Measurements from ENCODE around the gene CCKAR. TPM values are rescaled to one million over a fixed set of nuclear protein-coding genes. Genes with fewer than 3 reads are reported as not detected.

The CCKAR gene
- total RNA-seq, 1 experiment from 2014 or later: not detected

DNA sequence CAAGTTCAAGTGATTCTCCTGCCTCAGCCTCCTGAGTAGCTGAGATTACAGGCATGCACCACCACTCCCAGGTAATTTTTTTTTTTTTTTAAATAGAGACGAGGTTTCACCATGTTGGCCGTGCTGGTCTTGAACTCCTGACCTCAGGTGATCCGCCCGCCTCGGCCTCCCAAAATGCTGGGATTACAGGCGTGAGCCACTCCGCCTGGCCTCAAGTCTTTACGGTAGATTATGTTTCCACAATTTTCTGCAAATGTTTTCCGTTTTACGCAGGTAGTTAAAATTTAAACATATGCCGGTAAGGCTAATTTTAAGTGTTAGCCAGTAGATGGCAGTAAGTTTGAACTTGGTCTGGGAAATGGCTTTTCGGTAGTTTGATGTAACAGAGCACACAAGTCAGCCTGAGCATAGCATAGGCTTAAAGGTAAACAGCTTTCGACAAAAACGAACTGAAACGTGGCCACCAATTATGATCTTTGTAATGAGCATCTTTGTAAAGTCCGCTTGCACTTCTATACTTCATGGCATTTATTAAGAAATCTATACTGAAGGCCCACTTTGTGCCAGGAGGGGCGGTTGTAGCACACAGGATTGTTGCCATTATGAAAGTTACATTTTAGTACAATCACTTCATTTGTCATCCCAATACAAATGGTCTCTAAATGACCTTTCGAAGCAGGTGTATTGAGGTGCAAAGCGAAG is 31.1 kb downstream of the CCKAR start:
- DNase-seq (ENCODE audit: low read depth): peak; percentile 73

DNA sequence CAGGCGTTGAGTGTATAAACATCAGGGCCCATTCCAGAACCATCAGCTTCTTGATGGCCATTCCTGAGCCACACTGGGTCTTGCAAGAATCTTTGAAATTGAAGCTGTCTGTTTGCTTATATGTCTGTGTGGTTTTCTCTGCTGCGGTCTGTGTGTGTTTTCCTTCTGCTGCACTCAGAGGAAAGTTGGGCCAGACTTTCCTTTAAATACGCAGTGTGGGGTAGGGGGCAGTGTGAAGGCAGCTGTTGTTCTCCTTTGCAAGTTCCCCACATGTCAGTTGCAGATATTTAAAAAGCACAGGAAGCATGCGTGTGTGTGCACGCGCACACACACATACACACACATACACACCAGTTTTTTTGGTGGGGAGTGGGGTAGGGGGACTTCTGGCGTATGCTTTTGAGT is 32.1 kb downstream of the CCKAR start:
- peak; percentile 57 for DNase-seq (ENCODE audit: low read depth)

- DNase-seq (ENCODE audit: low read depth): no peak
These were observed 32.9 kb downstream of the CCKAR start for GRCh38 chr4:26457412-26457811.

GRCh38 chr4:26455571-26455970 is 34.7 kb downstream of the CCKAR start:
- DNase-seq (ENCODE audit: low read depth): peak; percentile 81

DNA sequence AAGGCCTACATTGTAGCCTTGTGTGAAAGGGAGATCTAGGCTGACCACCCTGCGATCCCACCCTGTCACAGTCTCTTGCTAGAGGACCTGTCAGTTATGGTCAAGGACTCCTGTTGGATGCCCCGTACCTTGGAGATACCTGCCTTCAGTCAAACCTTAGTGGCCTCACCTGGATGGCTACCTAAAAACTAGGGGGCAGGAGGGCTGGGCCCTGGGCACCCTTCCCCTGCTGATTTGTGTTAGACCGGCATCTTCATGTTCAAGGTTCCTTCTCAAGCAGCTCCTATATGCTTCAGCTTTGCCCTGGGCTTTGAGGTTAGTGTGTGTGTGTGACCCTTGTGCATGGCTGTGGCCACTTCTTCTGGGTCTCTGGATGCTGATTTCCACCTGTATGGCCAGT is 35.3 kb downstream of the CCKAR start:
- no peak for DNase-seq (ENCODE audit: low read depth)

GRCh38 chr4:26452565-26453531 is 37.4 kb downstream of the CCKAR start:
- no peak for DNase-seq (ENCODE audit: low read depth)

- peak; percentile 20 for DNase-seq (ENCODE audit: low read depth)
These were observed 38.7 kb downstream of the CCKAR start for GRCh38 chr4:26451597-26451996.

- DNase-seq (ENCODE audit: low read depth): peak; percentile 29
These were observed 39.9 kb downstream of the CCKAR start for GRCh38 chr4:26450418-26450817.

DNA sequence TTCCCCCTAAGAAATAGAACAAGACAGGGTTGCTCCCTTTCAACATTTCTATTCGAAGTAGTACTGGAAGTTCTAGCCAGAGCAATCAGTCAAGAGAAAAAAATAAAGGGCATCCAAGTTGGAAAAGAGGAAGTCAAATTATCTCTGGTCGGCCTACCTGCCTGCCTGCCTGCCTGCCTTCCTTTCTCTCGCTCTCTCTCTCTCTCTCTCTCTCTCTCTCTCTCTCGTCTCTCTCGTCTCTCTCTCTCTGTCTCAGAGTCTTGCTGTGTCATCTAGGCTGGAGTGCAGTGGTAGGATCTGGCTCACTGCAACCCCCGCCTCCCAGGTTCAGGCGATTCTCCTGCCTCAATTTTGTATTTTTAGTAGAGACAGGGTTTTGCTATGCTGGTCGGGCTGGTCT is 42.9 kb downstream of the CCKAR start:
- no peak for DNase-seq (ENCODE audit: low read depth)

DNA sequence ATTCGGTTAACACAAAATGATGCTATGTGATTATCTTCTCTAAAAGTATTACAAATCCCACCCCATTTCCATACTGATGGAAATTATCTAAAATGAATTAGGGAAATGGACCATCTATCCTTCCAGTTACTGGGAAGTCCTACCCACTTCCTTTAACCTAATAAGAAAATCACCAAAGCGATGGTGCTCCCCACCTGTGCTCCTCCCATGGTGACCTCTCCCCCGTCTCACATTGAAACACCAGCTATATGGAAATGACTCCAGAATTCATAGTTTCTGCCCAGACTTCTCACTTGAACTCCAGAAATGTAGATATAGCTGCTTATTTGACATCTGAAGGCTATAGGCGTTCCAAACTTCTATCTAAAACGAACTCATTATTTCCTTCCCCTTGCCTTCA is 48.5 kb downstream of the CCKAR start:
- no peak for DNase-seq (ENCODE audit: low read depth)

GRCh38 chr4:26441102-26441501 is 49.2 kb downstream of the CCKAR start:
- peak; percentile 66 for DNase-seq (ENCODE audit: low read depth)

- DNase-seq (ENCODE audit: low read depth): peak; percentile 85
These were observed 56.1 kb downstream of the CCKAR start for GRCh38 chr4:26434030-26434639.

- peak; percentile 73 for DNase-seq (ENCODE audit: low read depth)
These were observed 56.7 kb downstream of the CCKAR start for GRCh38 chr4:26433556-26433955.

- peak; percentile 17 for DNase-seq (ENCODE audit: low read depth)
These were observed 57.9 kb downstream of the CCKAR start for GRCh38 chr4:26432419-26432818.

- DNase-seq (ENCODE audit: low read depth): peak; percentile 24
These were observed 58.7 kb downstream of the CCKAR start for GRCh38 chr4:26431461-26432180.

Other genes starting within 250 kb of the CCKAR start
- 104 and 133 TPM in 2 replicates for gene RBPJ, start 169.5 kb downstream of the CCKAR start, total RNA-seq (2014; rRNA removed)
- 86.3 and 110 TPM in 2 replicates for gene TBC1D19, start 93.6 kb upstream of the CCKAR start, total RNA-seq (2014; rRNA removed)

All from LHCN-M2 (cell line).